Measurements from ENCODE around the gene MAT2A.

The MAT2A gene

DNA sequence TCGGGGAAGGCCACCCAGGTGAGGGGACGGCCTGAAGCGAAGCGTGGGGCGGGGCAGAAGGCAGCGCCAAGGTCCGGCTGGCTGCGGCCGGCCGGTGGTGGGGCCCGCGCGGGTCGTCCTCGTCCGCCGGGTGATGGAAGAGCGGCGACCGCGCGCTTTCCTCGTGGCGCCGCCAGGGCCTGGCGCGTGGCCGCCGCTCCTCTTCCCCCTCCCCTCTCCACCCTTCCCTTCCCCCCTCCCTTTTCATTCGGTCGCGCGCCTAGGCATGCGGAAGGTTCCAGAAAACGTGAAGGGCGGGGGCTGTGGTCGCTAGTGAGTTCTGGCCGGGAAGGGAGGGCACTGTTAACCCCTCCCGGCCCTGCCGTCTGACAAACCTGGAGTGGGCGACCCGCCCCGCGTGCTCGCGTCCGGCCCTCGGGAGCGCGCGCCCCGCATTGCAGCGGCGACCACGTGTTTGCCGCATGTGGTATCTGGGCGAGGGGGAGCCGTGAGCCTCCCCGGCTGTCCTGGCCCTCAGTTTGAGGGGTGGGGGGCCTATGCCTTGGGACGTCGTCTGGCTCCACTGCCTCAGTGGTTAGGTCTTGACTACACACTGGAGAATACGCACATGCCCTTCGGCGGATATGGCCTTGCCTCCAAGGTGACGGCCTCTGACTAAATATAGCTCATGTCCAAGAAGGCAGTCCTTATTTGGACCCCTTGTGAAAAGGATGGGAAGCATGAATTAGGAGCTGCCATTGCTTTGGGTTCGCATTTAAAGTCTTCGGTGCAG, 579 bp downstream of the MAT2A start:
- Histone ChIP-seq H4K20me1 (ENCODE audit: control insufficient read depth, insufficient read depth, low read depth, low read length) (peaks cover 34% of the 10 kb centered on the region), H3K4me2 (ENCODE audit: low read length) (peak overlapping the region; percentile 98), H3K27ac (ENCODE audit: low read depth, low read length) (peak overlapping the region; percentile 91), H3K79me2 (ENCODE audit: control insufficient read depth, low read length) (peaks cover 68% of the 10 kb centered on the region), H3K4me3 (ENCODE audit: low read length) (peak overlapping the region; percentile 100), H3K4me1 (ENCODE audit: control insufficient read depth, low read length) (peaks cover 37% of the 10 kb centered on the region), H3F3A (ENCODE audit: control insufficient read depth, insufficient read depth) (peaks cover 48% of the 10 kb centered on the region), H3K9me2 (replicated peaks; ENCODE audit: control insufficient read depth, low read length) (no peaks in the 10 kb centered on the region), H3K36me3 (ENCODE audit: control insufficient read depth, low read length) (peaks cover 73% of the 10 kb centered on the region), H3K27me3 (ENCODE audit: control insufficient read depth, low read length) (no peaks in the 10 kb centered on the region), H3K9me3 (ENCODE audit: control insufficient read depth, insufficient read depth, low read length) (no peaks in the 10 kb centered on the region)
- no peak for TF ChIP-seq EZH2phosphoT487 (IDR thresholded peaks at IDR 0.05; ENCODE audit: borderline replicate concordance, low read length)
- no peak for TF ChIP-seq CTCF (IDR thresholded peaks at IDR 0.05; ENCODE audit: low read depth, low read length, poor library complexity, severe bottlenecking)

- TF ChIP-seq CTCF (IDR thresholded peaks at IDR 0.05; ENCODE audit: low read depth, low read length, poor library complexity, severe bottlenecking) (no peak), EZH2phosphoT487 (IDR thresholded peaks at IDR 0.05; ENCODE audit: borderline replicate concordance, low read length) (no peak)
- peaks cover 37% of the 10 kb centered on the region for H3K4me1 ChIP-seq (ENCODE audit: control insufficient read depth, low read length)
- H4K20me1 ChIP-seq (ENCODE audit: control insufficient read depth, insufficient read depth, low read depth, low read length): peaks cover 34% of the 10 kb centered on the region
- H3F3A ChIP-seq (ENCODE audit: control insufficient read depth, insufficient read depth): peaks cover 51% of the 10 kb centered on the region
- peak overlapping the region; percentile 98 for H3K4me2 ChIP-seq (ENCODE audit: low read length)
- H3K27me3 ChIP-seq (ENCODE audit: control insufficient read depth, low read length): no peaks in the 10 kb centered on the region
- H3K9me2 ChIP-seq (replicated peaks; ENCODE audit: control insufficient read depth, low read length): no peaks in the 10 kb centered on the region
- peaks cover 80% of the 10 kb centered on the region for H3K36me3 ChIP-seq (ENCODE audit: control insufficient read depth, low read length)
- peaks cover 68% of the 10 kb centered on the region for H3K79me2 ChIP-seq (ENCODE audit: control insufficient read depth, low read length)
- peak overlapping the region; percentile 91 for H3K27ac ChIP-seq (ENCODE audit: low read depth, low read length)
- H3K9me3 ChIP-seq (ENCODE audit: control insufficient read depth, insufficient read depth, low read length): no peaks in the 10 kb centered on the region
- H3K4me3 ChIP-seq (ENCODE audit: low read length): peak overlapping the region; percentile 100
Measured at GRCh38 chr2:85540133-85540648, 1.2 kb downstream of the MAT2A start.

DNA sequence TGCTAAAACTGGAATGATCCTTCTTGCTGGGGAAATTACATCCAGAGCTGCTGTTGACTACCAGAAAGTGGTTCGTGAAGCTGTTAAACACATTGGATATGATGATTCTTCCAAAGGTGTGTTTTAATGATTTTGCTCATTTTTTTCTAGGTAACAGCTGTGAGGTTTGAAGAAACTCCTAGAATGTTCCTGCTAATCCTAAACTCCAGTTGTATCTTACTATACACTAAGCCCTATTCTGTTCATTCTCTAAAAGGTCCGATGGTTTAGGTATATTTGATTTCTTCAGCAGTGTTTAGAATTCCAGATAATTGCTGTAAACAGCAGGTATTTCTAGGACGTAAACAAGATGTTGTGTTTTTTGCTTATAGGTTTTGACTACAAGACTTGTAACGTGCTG, 2.3 kb downstream of the MAT2A start:
- peaks cover 62% of the 10 kb centered on the region for H3F3A ChIP-seq (ENCODE audit: control insufficient read depth, insufficient read depth)
- peaks cover 34% of the 10 kb centered on the region for H4K20me1 ChIP-seq (ENCODE audit: control insufficient read depth, insufficient read depth, low read depth, low read length)

More for the DNA sequence above, 2.3 kb downstream of the MAT2A start:
- H3K27me3 ChIP-seq (ENCODE audit: control insufficient read depth, low read length): no peaks in the 10 kb centered on the region
- no peaks in the 10 kb centered on the region for H3K9me3 ChIP-seq (ENCODE audit: control insufficient read depth, insufficient read depth, low read length)
- H3K9me2 ChIP-seq (replicated peaks; ENCODE audit: control insufficient read depth, low read length): no peaks in the 10 kb centered on the region
- peaks cover 90% of the 10 kb centered on the region for H3K36me3 ChIP-seq (ENCODE audit: control insufficient read depth, low read length)
- H3K4me2 ChIP-seq (ENCODE audit: low read length): peak overlapping the region; percentile 98
- peaks cover 37% of the 10 kb centered on the region for H3K4me1 ChIP-seq (ENCODE audit: control insufficient read depth, low read length)
- H3K27ac ChIP-seq (ENCODE audit: low read depth, low read length): no peak overlapping the region
- peak overlapping the region; percentile 100 for H3K4me3 ChIP-seq (ENCODE audit: low read length)
- no peak for TF ChIP-seq EZH2phosphoT487 (IDR thresholded peaks at IDR 0.05; ENCODE audit: borderline replicate concordance, low read length)
- TF ChIP-seq CTCF (IDR thresholded peaks at IDR 0.05; ENCODE audit: low read depth, low read length, poor library complexity, severe bottlenecking): no peak
- peaks cover 67% of the 10 kb centered on the region for H3K79me2 ChIP-seq (ENCODE audit: control insufficient read depth, low read length)
